Gastroesophageal sphincter (tissue), 4 donors: Measurements from ENCODE around the gene UGDH. TPM values are rescaled to one million over a fixed set of nuclear protein-coding genes. Genes with fewer than 3 reads are reported as not detected.

Source experiments
- ATAC-seq: fragments of 150-250 bp; one replicate; pipeline ENCODE4 v1.9.1; 2016; ENCODE audit warnings: mild to moderate bottlenecking, moderate library complexity
- H3K27ac ChIP-seq, 4 donors: fragments of 200-600 bp; sonication (generic) in 3 of 4; 1 replicate in 3 of 4; 2 replicates in 1 of 4; pipeline ENCODE4 v1.5.1; 2016 to 2019
- H3K27me3 ChIP-seq: fragments of 200-600 bp; sonication (generic); one replicate; pipeline ENCODE4 v1.5.1; 2019
- H3K36me3 ChIP-seq, 2 donors: fragments of 200-600 bp; sonication (generic); one replicate each; pipeline ENCODE4 v1.5.1; 2019; ENCODE audit warnings: control low read depth in 1 of 2
- H3K4me1 ChIP-seq, 3 donors: fragments of 200-600 bp; sonication (generic); 1 replicate in 2 of 3; 2 replicates in 1 of 3; pipeline ENCODE4 v1.5.1; 2016 to 2019; ENCODE audit warnings: control low read depth in 2 of 3
- H3K4me3 ChIP-seq, 2 donors: fragments of 200-600 bp; sonication (generic); one replicate each; pipeline ENCODE4 v1.5.1; 2019; ENCODE audit warnings: mild to moderate bottlenecking in 1 of 2, moderate library complexity in 1 of 2
- H3K9me3 ChIP-seq, 3 donors: fragments of 200-600 bp; sonication (generic); one replicate each; pipeline ENCODE4 v1.5.1; 2017 to 2019; ENCODE audit warnings: control low read depth in 2 of 3
- EP300 ChIP-seq: sonication (generic); formaldehyde crosslinking; IDR thresholded peaks from one replicate; pipeline ENCODE4 v1.6.1; 2017; ENCODE audit warnings: antibody characterized with exemption, mild to moderate bottlenecking
- POLR2A ChIP-seq, 2 donors: fragments of 450-650 bp; IDR thresholded peaks; one replicate each; pipeline ENCODE4 v1.6.1; 2017; ENCODE audit warnings: antibody characterized with exemption in 2 of 2, mild to moderate bottlenecking in 2 of 2, moderate library complexity in 1 of 2
- POLR2AphosphoS5 ChIP-seq: sonication (generic); formaldehyde crosslinking; IDR thresholded peaks from one replicate; pipeline ENCODE4 v1.6.1; 2017; ENCODE audit warnings: antibody characterized with exemption
- WGBS, 2 donors: methylation state at CpG; one replicate each; pipeline ENCODE4 v1.1.5; 2018; ENCODE audit warnings: low coverage in 1 of 2; 5-methylcytosine and 5-hydroxymethylcytosine counted together
- total RNA-seq, 4 donors: library from RNA; depleted of rRNA; stranded (reverse); fragments of >200 nt; gene quantifications; one replicate each; pipeline ENCODE4 v1.1.0, GENCODE V29; 2016
- TF ChIP-seq, protein P1 (sequence below), 4 experiments: fragments of 200-600 bp in 2 of 4; fragments of 450-650 bp in 2 of 4; sonication (generic) in 1 of 4; IDR thresholded peaks; one replicate each; pipeline ENCODE4 v1.5.1; 2017 to 2019; ENCODE audit warnings: antibody characterized with exemption in 4 of 4, mild to moderate bottlenecking in 2 of 4, moderate library complexity in 2 of 4

Gene UGDH
- total RNA-seq, 4 donors from 2014 or later, result 31.1 to 151 (median 90.0) TPM

DNA sequence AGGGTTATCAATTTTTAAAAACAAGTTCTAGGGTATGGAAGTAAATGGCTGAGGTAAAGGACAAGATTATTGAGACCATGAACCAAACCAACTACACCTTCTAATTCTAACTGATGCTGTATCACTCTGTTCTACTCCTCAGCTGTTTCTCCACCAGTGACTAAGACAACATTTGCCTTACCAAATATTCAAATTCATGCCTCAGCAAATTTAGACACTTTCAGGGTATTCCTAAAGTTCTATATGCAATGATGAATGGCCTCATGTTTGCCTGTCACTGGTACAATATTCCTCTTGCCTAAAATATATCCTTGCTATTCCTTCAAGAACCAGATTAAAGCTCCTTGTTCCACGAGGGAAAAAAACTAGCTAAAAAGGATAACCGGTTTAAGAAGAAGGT is 73.5 kb downstream of the UGDH start:
- Histone ChIP-seq H3K9me3 (no peaks in the 10 kb centered on the region), H3K27me3 (no peaks in the 10 kb centered on the region), H3K4me3 (no peak overlapping the region), H3K36me3 (peaks cover 16 to 87% of the 10 kb centered on the region in 2 donors), H3K27ac (no peak overlapping the region), H3K4me1 (peaks cover 11 to 41% (median 13%) of the 10 kb centered on the region in 3 donors)
- TF ChIP-seq POLR2AphosphoS5 (no peak), POLR2A (IDR thresholded peaks at IDR 0.05) (no peak), EP300 (no peak)
- TF ChIP-seq, protein P1, sequence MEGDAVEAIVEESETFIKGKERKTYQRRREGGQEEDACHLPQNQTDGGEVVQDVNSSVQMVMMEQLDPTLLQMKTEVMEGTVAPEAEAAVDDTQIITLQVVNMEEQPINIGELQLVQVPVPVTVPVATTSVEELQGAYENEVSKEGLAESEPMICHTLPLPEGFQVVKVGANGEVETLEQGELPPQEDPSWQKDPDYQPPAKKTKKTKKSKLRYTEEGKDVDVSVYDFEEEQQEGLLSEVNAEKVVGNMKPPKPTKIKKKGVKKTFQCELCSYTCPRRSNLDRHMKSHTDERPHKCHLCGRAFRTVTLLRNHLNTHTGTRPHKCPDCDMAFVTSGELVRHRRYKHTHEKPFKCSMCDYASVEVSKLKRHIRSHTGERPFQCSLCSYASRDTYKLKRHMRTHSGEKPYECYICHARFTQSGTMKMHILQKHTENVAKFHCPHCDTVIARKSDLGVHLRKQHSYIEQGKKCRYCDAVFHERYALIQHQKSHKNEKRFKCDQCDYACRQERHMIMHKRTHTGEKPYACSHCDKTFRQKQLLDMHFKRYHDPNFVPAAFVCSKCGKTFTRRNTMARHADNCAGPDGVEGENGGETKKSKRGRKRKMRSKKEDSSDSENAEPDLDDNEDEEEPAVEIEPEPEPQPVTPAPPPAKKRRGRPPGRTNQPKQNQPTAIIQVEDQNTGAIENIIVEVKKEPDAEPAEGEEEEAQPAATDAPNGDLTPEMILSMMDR (IDR thresholded peaks at IDR 0.05), result no peak
- WGBS, 2 donors, result 49 to 68% methylated on average over 2 of the region's 2 CpGs
- no peak for ATAC-seq

- TF ChIP-seq POLR2A (IDR thresholded peaks at IDR 0.05) (no peak), EP300 (no peak), POLR2AphosphoS5 (no peak)
- TF ChIP-seq, protein P1 (IDR thresholded peaks at IDR 0.05), result no peak
- no peak for ATAC-seq
- Histone ChIP-seq H3K4me3 (no peak overlapping the region), H3K36me3 (peaks cover 16 to 88% of the 10 kb centered on the region in 2 donors), H3K27ac (no peak overlapping the region), H3K9me3 (no peaks in the 10 kb centered on the region), H3K4me1 (peaks cover 11 to 40% (median 13%) of the 10 kb centered on the region in 3 donors), H3K27me3 (no peaks in the 10 kb centered on the region)
- 67 to 73% methylated on average over 10 to 11 of the region's 11 CpGs for WGBS, 2 donors
Measured at GRCh38 chr4:39452860-39453587, 74.2 kb downstream of the UGDH start.

DNA sequence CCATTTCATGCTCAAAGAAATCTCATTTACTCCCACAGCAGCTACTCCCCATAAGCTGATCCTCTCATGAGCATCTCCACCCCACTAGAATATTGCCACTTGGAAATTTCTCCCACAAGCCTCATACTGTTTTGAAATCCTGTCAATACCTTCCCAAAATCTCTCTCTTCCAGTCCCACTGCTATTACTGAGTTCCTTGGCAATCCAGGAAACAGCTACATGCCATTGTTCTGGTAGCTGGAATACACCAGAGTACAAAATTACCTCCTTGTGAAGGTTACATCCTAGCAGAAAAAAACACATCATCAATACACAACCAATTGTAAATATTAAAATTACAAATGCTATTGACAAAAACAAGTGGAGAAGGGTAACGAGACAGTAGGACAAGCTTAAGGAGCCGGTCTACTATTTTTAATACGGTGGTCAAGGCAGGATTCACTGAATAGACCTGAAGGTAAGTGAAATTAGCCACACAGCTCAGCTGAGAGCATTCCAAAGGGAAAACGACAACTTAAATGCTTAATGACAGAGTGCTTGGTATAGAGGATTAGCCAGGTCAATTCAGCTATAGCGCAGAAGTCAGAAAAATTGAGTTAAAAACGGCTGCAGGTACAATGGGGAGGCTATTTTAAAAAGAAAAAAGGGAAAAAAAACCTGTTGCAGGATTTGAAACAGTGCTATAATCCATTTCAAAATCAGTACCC is 74.9 kb downstream of the UGDH start:
- peaks cover 16 to 84% of the 10 kb centered on the region in 2 donors for H3K36me3 ChIP-seq
- WGBS, 2 donors, result 78 to 79% methylated on average over 5 to 6 of the region's 6 CpGs

DNA sequence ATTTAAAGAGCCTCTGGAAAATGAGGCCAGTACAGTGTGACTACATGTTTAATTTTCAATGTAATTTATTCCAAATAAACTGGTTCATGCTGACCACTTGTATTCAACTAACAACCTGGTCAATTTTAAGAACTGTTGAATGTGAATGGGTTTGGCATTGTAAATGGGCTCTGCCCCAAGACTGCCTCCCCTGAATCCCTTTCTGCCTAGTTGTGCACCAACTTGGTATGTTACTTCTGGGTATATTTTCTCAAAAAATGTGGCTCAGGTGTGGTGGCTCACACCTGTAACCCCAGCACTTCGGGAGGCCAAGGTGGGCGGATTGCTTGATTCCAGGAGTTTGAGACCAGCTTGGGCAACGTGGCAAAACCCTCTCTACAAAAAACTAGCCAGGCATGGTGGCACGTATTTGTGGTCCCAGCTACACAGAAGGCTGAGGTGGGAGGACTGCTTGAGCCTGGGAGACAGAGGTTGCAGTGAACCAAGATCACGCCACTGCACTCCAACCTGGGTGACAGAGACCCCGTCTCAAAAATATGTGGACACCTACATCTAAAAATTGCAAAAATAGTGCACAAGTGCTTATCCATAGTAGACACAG is 75.7 kb downstream of the UGDH start:
- no peak for ATAC-seq
- Histone ChIP-seq H3K9me3 (no peaks in the 10 kb centered on the region), H3K4me3 (no peak overlapping the region), H3K36me3 (peaks cover 13 to 76% of the 10 kb centered on the region in 2 donors), H3K27me3 (no peaks in the 10 kb centered on the region), H3K27ac (peak overlapping the region in 1 of 4 donors; percentile 4), H3K4me1 (peaks cover 0 to 35% (median 5%) of the 10 kb centered on the region in 3 donors)
- WGBS, 2 donors, result 80 to 94% methylated on average over 3 to 6 of the region's 6 CpGs
- TF ChIP-seq, protein P1 (IDR thresholded peaks at IDR 0.05), result no peak
- TF ChIP-seq EP300 (no peak), POLR2A (IDR thresholded peaks at IDR 0.05) (no peak), POLR2AphosphoS5 (peak; percentile 14)

More for the DNA sequence above, 74.9 kb downstream of the UGDH start:
- Histone ChIP-seq H3K9me3 (no peaks in the 10 kb centered on the region), H3K4me3 (no peak overlapping the region), H3K4me1 (peaks cover 5 to 35% (median 10%) of the 10 kb centered on the region in 3 donors), H3K27me3 (no peaks in the 10 kb centered on the region), H3K27ac (no peak overlapping the region)
- no peak for ATAC-seq
- TF ChIP-seq, protein P1 (IDR thresholded peaks at IDR 0.05), result no peak
- TF ChIP-seq POLR2A (IDR thresholded peaks at IDR 0.05) (no peak), EP300 (no peak), POLR2AphosphoS5 (no peak)
